GM19240 (cell line): ENCODE results near the gene IL5.
"Not testable (repeated sequence)": the region's sequence is repeated elsewhere in the genome, so short reads cannot be mapped to it uniquely, and the experiment has no call there.

Source experiments
- DNase-seq: peaks from one replicate; pipeline ENCODE4 v3.0.0; 2011; ENCODE audit warnings: low spot score; ENCODE audit not compliant: insufficient read length

IL5 gene

GRCh38 chr5:132543472-132544201 lies at the start of gene IL5:
TSS of gene IL5 (minus strand) at chr5:132543522. CDS start at chr5:132543478, 44 bp downstream.
- DNase-seq: no peak

GRCh38 chr5:132592521-132592920 lies 49.2 kb upstream of the IL5 start:
- DNase-seq: no peak

DNA sequence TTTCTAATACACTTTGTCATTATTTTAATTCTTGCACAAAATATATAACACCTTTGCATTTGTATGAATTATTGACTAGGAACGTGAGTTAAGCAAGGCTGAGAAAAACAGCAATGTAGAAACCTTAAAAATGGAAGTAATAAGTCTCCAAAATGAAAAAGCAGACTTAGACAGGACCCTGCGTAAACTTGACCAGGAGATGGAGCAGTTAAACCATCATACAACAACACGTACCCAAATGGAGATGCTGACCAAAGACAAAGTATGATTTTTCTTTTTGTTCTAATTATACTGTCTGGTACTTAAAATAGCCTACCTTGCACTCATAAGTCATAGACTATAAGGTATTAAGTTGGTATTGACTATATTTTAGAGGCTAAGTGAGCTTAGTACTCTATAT lies 47.8 kb upstream of the IL5 start:
- no peak for DNase-seq

GRCh38 chr5:132589467-132589866 lies 46.1 kb upstream of the IL5 start:
- no peak for DNase-seq

GRCh38 chr5:132586063-132586462 lies 42.7 kb upstream of the IL5 start:
- DNase-seq: no peak

- not testable (repeated sequence) for DNase-seq
Observed at GRCh38 chr5:132584560-132584959, 41.2 kb upstream of the IL5 start.

DNA sequence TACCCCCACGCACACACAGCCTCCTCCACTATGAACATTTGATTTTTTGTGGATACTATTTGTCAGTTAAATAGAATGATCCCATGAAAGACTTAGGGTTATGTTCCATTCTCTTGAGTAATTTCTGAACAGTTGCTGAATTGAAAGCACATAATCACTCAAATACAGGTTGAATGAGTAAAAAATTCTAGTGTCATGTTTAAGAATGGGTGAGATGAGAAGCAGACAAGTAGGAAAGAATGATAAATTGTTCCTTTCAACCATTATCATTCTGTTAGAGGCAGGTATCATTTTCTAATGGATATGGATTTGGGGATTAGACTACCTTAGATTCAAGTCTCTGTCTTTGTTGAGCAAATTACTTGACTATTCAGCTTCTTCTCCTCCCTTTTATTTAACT lies 32.8 kb upstream of the IL5 start:
- DNase-seq: no peak

DNA sequence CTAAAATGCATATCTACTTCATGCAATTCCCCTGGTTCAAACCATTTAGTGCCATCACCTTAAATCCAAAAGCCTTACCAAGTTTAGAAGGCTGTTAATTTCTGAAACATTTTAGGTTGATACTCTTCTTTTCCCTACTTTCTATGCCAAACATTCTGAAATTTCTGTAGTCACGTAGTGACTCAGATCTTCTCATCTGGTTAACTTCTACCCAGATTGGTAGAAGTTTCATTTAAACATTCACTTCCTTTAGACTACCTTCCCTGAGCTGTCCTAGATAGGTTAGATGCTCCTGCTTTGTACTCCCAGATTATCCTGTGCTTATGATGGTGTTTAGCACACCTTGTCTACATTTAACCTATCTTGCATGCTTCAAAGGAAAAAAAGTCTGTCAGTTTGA lies 23.3 kb upstream of the IL5 start:
- DNase-seq: no peak

DNA sequence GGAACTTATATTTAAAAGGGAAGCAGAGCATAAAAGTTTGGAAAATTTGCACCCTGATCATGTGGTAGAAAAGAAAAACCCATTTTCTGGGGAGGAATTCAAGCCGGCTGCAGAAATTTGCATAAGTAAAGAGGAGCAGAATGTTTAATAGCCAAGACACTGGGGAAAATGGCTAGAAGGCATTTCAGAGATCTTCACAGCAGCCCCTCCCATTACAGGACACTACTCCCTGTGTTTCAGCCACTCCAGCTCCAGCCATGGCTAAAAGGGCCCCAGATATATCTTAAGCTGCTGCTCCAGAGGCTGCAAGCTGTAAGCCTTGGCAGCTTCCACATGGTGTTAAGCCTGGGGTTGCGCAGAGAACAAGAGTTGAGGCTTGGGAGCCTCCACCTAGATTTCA lies 21.2 kb upstream of the IL5 start:
- DNase-seq: not testable (repeated sequence)

GRCh38 chr5:132561601-132562000 lies 18.3 kb upstream of the IL5 start:
- DNase-seq: no peak

- DNase-seq: no peak
Observed at GRCh38 chr5:132559383-132560060, 16.2 kb upstream of the IL5 start.

GRCh38 chr5:132557478-132558172 lies 14.3 kb upstream of the IL5 start:
- no peak for DNase-seq

GRCh38 chr5:132556763-132557477 lies 13.6 kb upstream of the IL5 start, which contains the start of gene RAD50:
TSS of gene RAD50 (plus strand) at chr5:132556977. CDS start at chr5:132557325, 348 bp downstream.
- peak; percentile 73 for DNase-seq

- no peak for DNase-seq
Observed at GRCh38 chr5:132556153-132556762, 12.9 kb upstream of the IL5 start.

GRCh38 chr5:132549576-132549975 lies 6.3 kb upstream of the IL5 start:
- no peak for DNase-seq

DNA sequence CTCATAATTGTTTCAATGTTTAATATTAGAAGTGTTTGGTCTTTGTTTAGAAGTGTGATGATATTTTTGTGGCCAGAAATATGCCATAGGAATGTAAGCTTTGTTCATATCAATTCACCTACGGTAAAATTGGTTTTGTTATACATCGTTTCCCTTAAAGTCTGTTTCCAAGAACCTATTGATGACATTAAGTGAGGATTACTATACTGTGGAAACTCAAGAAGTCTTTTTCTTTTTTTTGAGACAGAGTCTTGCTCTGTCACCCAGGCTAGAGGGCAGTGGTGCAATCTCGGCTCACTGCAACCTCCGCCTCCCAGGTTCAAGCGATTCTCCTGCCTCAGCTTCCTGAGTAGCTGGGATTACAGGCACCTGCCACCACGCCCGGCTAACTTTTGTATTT lies 5.5 kb upstream of the IL5 start:
- not testable (repeated sequence) for DNase-seq

DNA sequence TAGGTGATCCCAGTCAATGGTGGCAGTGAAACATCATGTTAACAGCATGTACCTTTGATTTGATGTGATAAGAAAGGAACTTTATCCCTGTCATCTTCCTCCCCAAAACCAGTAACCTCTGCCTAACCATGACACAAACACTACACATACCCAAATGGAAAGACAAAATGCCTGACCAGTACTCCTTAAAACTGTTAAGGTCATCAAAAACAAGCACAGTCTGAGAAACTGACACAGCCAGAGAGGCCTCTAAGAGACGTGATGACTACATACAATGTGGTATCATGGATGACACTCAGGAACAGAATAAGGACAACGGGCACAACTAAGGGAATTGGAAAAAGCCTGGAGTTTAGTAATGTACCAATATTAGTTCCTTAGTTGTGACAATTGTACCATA lies 3.9 kb upstream of the IL5 start:
- DNase-seq: no peak

DNA sequence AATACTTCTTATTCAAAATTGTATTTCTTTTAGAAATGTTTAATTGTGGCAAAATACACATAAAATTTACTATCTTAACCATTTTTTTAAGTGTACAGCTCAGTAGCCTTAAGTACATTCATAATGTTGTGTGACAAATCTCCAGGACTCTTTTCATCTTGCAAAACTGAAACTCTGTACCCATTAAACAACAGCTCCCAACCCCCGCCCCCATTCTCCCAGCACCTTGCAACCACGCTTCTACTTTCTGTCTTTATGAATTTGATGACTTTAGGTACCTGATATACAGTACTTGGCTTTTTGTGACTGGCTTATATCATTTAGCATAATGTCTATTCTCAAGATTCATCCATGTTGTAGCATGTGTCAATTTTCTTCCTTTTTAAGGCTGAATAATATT lies 2.8 kb upstream of the IL5 start:
- DNase-seq: no peak

DNA sequence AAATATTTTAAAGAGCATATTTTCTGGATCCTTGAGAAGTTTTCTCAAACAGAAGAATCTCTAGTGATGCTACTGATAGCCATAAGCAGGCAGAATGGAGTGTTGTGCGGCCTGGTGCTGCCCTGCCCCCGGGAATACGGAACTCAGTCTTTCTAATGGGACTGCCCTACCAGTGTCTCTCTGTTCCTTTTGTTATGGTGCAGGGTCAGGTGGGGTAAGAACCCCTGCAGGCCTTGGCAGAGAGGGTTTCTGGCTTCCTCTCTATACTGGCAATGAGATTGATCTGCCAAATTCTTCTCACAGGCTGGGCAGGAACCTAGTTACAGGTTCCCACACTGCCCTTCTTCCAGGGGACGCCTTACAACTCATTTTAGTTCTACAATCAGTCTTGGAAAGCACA lies 2.6 kb downstream of the IL5 start:
- no peak for DNase-seq

DNA sequence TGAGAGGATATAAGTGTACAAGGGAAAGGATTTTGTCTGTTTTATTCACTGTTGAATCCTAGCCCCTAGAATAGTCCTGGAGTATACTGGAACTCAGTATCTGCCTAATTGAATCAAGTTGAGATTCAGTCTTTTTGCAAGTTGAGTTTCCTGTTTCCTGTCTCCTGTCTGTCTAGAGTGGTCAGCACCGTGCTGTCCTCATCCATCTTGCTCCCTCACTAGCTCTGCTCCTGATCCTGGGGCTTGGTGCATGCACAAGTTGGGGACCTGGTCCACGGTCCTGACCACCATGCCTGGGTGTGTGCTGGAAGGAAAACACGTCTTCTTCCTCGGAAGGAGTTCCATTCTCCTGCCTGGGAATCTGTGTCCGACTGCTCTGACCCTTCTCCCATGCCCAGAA lies 3.2 kb downstream of the IL5 start:
- no peak for DNase-seq

DNA sequence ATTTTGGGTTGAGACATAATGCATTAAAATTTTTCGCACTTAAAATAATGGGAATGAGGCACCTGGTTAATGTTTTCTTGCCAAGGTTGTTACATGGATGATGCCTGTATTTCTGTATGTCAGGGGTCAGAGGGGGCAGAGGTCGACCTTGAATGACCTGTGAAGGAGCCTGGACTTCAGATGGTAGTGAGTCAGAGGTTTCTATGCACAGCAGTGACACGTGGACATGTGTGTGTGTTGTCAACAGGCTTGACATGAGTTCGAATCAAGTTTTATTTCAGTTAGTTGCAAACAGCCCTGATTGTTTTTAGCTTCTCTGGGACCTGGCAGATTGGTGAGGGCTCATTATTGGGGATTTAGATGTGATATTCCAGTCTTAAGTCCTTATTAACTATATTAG lies 3.6 kb downstream of the IL5 start:
- DNase-seq: no peak
